Aorta (tissue), 5 donors: ENCODE results near the gene ERC2. TPM values are rescaled to one million over a fixed set of nuclear protein-coding genes. Genes with fewer than 3 reads are reported as not detected.

Experiments used
- ATAC-seq: fragments of 200-7000 bp; cut with Tn5 transposase; one replicate; pipeline ENCODE4 v1.9.1; 2022; ENCODE audit warnings: moderate library complexity; ENCODE audit not compliant: low FRiP score
- DNase-seq, 2 donors: peaks; one replicate each; pipeline ENCODE4 v3.0.0-alpha.2; 2020
- H3K27ac ChIP-seq, 2 donors: one replicate each; pipeline ENCODE4 v1.5.1; 2013; ENCODE audit warnings: low read length in 2 of 2, mild to moderate bottlenecking in 2 of 2, moderate library complexity in 2 of 2, control low read depth in 1 of 2, inconsistent platforms in 1 of 2, low read depth in 1 of 2
- H3K27me3 ChIP-seq, 2 donors: one replicate each; pipeline ENCODE4 v1.6.1; 2013; ENCODE audit warnings: control low read depth in 1 of 2, low read length in 1 of 2, mild to moderate bottlenecking in 1 of 2, moderate library complexity in 1 of 2; ENCODE audit not compliant: insufficient read depth in 2 of 2, control insufficient read depth in 1 of 2
- H3K36me3 ChIP-seq, 2 donors: one replicate each; pipeline ENCODE4 v1.6.1; 2013; ENCODE audit warnings: control low read depth in 1 of 2, low read length in 1 of 2, mild to moderate bottlenecking in 1 of 2; ENCODE audit not compliant: insufficient read depth in 2 of 2, control insufficient read depth in 1 of 2
- H3K4me1 ChIP-seq, 2 donors: one replicate each; pipeline ENCODE4 v1.6.1; 2013; ENCODE audit warnings: low read length in 2 of 2, control low read depth in 1 of 2, mild to moderate bottlenecking in 1 of 2, moderate library complexity in 1 of 2; ENCODE audit not compliant: insufficient read depth in 2 of 2, control insufficient read depth in 1 of 2
- H3K4me3 ChIP-seq, 2 donors: one replicate each; pipeline ENCODE4 v1.5.1; 2013; ENCODE audit warnings: low read length in 2 of 2, control low read depth in 1 of 2, mild to moderate bottlenecking in 1 of 2
- H3K9me3 ChIP-seq: one replicate; pipeline ENCODE4 v1.6.1; 2013; ENCODE audit warnings: mild to moderate bottlenecking, low read length; ENCODE audit not compliant: control insufficient read depth
- WGBS, 2 donors: extraction: QIAGEN DNeasy Blood & Tissue Kit; methylation state at CpG; one replicate each; pipeline ENCODE4 v1.1.7; 2013; 5-methylcytosine and 5-hydroxymethylcytosine counted together
- intact Hi-C, 2 donors: fragments of 100-400 bp; cut with DNase I; formaldehyde crosslinking; loops; one replicate each; pipeline versions ENCODE4 v1.14.2 to v1.15.0; 2022
- polyA plus RNA-seq, 2 donors: library from polyadenylated mRNA; stranded (reverse); fragments of 200-250 nt; gene quantifications; one replicate each; pipeline ENCODE4 v1.2.3, GENCODE V29; 2013
- total RNA-seq, 2 donors: library from RNA; stranded (reverse); fragmentation: NEBNext Ultra II Directional; extraction: Animal tissue kit (Norgen Biotek cat#: 25700); gene quantifications; one replicate each; pipeline ENCODE4 v1.2.1, GENCODE V29; 2021
- donor health status: healthy with polysubstance abuse.
- donor health status: Bipolar disorder and iron deficiency.
- donor health status: DM: no; HTN: no; CAD: no.
- donor health status: DM: no; HTN: no; CAD: no.
- donor health status: DM: yes; HTN: yes; CAD: no.

ERC2 gene
- total and polyA plus RNA-seq, 4 donors, result 0.27 to 0.55 TPM; not detected in 2

DNA sequence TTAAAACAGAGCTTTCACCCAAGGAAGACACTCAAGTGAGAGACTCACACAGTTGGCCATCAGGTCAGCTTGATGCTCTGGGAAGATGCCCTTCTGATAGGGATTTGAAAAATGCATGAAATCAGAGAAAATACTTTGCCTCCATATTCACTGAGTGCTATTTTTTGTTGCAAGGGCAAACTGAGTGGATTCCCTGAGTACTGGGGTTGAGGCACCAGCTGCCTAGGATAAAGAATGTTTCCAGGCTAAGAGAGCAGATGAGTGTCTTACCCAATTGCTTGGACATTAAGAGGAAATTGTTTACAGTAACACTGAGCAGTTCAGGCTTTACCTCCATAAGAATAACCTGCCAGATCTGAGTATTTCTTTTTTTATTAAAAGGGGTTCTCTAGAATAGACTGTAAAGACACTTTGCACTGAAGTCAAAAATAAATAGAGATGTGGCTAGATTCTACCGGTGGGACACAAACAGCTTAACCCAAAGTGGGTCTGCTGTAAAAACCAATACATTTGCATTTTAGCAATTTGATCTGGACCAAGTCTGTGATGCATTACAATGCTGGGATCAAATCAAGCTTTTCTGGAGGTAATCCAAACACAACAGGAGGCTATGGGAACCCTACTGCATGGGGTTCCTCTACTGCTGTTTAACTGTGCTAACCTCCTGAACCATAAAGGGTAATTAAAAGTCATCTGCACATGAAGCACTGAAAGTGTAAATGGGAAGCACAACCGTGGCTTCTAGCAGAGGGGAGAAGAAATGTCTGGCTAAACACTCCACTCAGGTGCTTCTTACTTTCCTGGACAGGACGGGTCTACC, 742.4 kb downstream of the ERC2 start:
- DNase-seq (no peak), ATAC-seq (no peak)
- H3K4me3 ChIP-seq, result no peak overlapping the region
- no peak overlapping the region for H3K27ac ChIP-seq
- H3K36me3 ChIP-seq, result no peaks in the 10 kb centered on the region
- H3K9me3 ChIP-seq, result peaks cover 1% of the 10 kb centered on the region
- H3K27me3 ChIP-seq, result no peaks in the 10 kb centered on the region
- intact Hi-C loops, result no loop called here
- WGBS, 2 donors, result 54 to 58% methylated on average over 3 of the region's 3 CpGs
- no peaks in the 10 kb centered on the region for H3K4me1 ChIP-seq

DNA sequence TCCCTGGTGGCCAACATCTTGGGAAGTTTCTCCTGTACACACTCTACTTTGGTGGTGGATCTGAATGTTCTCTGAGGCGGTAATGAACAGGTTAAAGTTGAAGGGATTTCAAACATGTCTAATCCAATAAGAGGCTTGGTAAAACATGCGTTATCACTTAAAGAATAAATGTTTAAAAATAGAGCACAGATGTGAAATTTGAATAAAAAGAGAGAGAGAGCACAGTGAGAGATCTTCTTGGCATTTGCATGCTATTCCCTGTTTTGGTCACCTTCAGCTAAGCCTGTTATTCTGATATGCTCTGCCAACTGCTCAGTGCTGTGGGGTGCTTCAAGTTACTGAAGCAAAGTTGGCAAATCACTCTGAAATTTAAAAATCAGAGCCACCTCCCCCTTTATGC, 743.4 kb downstream of the ERC2 start:
- ATAC-seq, result no peak
- H3K4me3 ChIP-seq, result no peak overlapping the region
- 40% methylated on average over 2 of the region's 2 CpGs for WGBS, 2 donors
- H3K27me3 ChIP-seq, result no peaks in the 10 kb centered on the region
- no peaks in the 10 kb centered on the region for H3K36me3 ChIP-seq
- no peaks in the 10 kb centered on the region for H3K4me1 ChIP-seq
- intact Hi-C loops, result no loop called here
- peaks cover 1% of the 10 kb centered on the region for H3K9me3 ChIP-seq
- no peak for DNase-seq
- H3K27ac ChIP-seq, result no peak overlapping the region

DNA sequence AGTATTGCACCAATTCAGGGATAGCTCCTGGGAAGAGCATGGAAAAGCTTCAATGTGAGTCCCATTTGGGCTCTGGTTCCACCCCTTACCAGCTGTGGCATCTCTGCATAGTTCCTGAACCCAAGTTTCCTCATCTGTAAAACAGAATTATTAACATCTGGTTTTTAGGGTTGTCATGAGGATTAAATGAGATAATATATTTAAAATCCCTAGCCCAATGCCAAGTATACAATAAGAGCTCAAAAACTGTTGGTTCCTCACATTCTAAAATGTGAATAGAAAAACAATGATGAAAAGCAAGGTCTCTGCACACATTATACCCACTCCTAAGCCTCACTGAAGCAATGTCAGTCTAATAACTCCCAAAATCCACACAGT, 743.9 kb downstream of the ERC2 start:
- Histone ChIP-seq H3K9me3 (peaks cover 1% of the 10 kb centered on the region), H3K27ac (no peak overlapping the region), H3K4me1 (no peaks in the 10 kb centered on the region), H3K4me3 (no peak overlapping the region), H3K27me3 (no peaks in the 10 kb centered on the region), H3K36me3 (no peaks in the 10 kb centered on the region)
- no peak for ATAC-seq
- no peak for DNase-seq
- intact Hi-C loops, result no loop called here

DNA sequence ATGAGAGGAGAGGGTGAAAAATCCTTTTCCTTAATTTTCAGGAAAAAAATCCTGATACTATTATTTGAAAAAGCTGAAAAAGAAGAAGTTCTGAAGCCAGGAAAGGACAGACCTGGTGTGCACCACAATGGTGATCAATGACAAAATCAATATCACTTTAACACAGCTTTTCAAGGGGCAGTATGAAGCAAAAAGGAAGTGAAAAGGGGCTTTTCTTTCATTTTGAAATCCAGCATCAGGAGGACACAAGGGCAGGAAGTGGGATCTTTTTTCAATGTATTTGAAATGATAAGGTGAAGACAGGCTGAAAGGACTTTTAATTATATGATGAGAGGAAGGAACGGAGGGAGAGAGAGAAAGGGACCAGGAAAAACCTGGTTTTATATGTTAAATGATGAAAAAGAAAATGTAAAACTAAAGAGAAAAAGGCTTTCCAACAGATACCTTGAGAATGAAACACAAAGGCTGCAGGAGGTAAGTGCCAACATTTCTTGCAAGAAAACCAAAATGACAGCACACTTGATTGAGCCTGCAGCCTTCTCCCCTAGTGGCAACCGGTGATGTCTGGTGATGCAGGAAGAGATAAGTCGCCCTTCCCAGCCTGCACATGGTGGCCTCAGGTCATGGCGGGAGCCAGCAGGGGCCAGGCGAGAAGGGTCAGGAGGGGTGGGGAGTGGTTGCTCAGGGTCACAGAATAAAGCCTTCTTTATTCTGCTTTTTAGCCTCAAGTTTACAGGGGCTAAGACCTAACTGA, 744.4 kb downstream of the ERC2 start:
- no peak for DNase-seq
- WGBS, 2 donors, result 65 to 66% methylated on average over 5 of the region's 5 CpGs
- intact Hi-C loops, result no loop called here

DNA sequence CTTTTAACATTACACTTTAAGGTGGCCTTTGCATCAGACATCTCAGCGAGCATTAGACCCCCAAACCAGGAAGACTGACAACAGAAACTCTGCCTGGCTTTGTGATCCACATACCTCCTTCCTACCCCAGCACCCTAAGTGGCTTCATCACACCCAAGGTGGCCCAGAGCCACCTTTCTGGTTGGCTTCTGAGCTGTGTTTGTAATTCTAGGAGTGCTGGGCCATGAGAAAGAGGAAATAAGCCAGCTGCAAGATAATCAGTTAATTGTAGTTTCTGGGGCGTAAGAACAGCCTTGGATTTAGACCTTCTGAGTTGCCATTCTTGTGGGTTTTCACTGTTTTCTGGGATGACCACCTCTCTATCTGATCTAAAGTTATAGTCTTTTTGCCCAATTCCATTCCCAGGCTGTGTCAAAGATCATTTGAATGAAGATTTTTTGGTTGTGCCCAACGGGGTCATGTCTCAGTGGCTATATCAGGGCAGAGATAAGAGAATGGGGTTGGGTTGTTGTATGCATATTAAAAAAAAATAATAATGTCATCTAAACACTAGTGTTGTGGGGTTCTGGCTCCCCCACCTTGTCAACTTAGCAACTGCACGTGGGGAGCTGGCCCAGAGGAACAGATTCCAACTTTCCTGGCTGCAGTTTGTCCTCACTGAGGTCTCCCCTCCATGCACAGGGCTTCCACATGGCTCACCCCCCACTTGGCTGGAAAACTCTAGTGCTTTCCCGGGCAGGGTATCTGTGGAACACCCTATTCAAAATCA, 746.4 kb downstream of the ERC2 start:
- DNase-seq, result no peak

More for the DNA sequence above, 744.4 kb downstream of the ERC2 start:
- ATAC-seq, result no peak
- Histone ChIP-seq H3K27ac (no peak overlapping the region), H3K4me1 (no peaks in the 10 kb centered on the region), H3K27me3 (no peaks in the 10 kb centered on the region), H3K36me3 (no peaks in the 10 kb centered on the region), H3K9me3 (peaks cover 1% of the 10 kb centered on the region), H3K4me3 (no peak overlapping the region)

DNA sequence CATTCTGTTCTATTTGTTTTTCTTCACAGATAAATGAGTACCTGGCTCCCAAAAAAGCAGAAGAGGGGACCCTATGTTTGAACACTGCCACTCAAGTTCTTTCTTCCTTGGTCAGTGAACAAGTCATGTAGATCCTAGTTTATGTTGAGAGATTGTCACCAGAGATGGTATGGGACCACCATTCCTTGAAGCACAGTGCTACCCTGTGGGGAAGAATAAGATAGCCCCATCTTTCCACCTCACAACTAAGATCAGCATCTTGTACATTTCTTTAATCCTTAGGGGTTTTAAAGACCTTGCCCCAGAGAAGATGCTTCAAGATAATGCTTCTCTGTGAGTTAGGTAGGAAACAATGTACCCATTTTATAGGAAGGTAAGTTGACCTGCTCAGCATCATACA, 747.7 kb downstream of the ERC2 start:
- ATAC-seq, result no peak

More for the DNA sequence above, 746.4 kb downstream of the ERC2 start:
- intact Hi-C loops, result no loop called here
- no peak for ATAC-seq
- Histone ChIP-seq H3K36me3 (no peaks in the 10 kb centered on the region), H3K27me3 (no peaks in the 10 kb centered on the region), H3K4me3 (no peak overlapping the region), H3K9me3 (peaks cover 1% of the 10 kb centered on the region), H3K4me1 (no peaks in the 10 kb centered on the region), H3K27ac (no peak overlapping the region)
- WGBS, 2 donors, result 38 to 41% methylated on average over 5 of the region's 5 CpGs

DNA sequence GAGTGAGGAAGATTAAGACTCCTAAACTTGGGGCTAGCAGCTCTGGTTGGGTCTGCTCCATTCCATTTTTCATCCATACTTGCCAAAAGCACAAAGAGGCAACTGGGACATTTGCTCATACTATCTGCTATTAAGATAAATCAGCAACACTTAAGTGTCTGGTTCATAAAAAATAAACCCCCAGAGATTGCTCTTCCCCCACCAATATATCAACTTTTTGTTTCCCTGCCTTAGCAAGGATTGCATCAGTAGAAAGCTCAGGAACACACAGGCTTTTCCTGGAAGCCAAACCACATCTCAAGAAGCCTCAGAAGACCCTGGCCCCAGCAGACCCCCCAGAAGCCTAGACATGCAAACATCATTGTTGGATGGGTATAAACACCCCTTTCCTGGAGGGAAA, 748.8 kb downstream of the ERC2 start:
- no peak overlapping the region for H3K4me3 ChIP-seq
- intact Hi-C loops, result no loop called here
- H3K27me3 ChIP-seq, result no peaks in the 10 kb centered on the region
- DNase-seq (no peak), ATAC-seq (peak; percentile 70)
- H3K9me3 ChIP-seq, result peaks cover 4% of the 10 kb centered on the region
- H3K27ac ChIP-seq, result no peak overlapping the region
- no peaks in the 10 kb centered on the region for H3K4me1 ChIP-seq
- no peaks in the 10 kb centered on the region for H3K36me3 ChIP-seq

More for the DNA sequence above, 747.7 kb downstream of the ERC2 start:
- no peak for DNase-seq
- no peaks in the 10 kb centered on the region for H3K27me3 ChIP-seq
- no peak overlapping the region for H3K27ac ChIP-seq
- H3K36me3 ChIP-seq, result no peaks in the 10 kb centered on the region
- H3K4me1 ChIP-seq, result no peaks in the 10 kb centered on the region
- intact Hi-C loops, result no loop called here
- H3K9me3 ChIP-seq, result peaks cover 4% of the 10 kb centered on the region
- H3K4me3 ChIP-seq, result no peak overlapping the region

DNA sequence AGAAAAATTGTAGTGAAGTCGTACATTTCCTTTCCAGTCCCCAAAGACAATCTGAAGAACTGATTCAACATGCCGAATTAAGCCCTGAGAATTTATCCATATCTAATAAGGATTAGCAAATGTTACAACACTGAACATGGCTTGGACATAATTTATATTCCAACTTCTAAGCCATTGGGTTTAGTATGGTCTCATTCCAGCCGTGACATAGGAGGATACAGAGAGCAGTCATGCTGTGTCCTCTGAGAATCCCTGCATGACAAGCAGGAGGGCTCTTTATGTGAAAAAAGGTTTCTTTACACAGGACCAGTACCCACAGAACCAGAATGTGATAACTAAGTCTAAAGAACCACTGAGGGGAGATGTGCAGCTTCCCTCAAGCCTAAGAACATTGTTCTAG, 749.3 kb downstream of the ERC2 start:
- Histone ChIP-seq H3K27ac (no peak overlapping the region), H3K9me3 (peaks cover 2% of the 10 kb centered on the region), H3K4me3 (no peak overlapping the region), H3K36me3 (no peaks in the 10 kb centered on the region), H3K27me3 (no peaks in the 10 kb centered on the region), H3K4me1 (no peaks in the 10 kb centered on the region)
- no peak for DNase-seq
- intact Hi-C loops, result no loop called here
- peak; percentile 36 for ATAC-seq
- WGBS, 2 donors, result 29 to 32% methylated on average over 3 of the region's 3 CpGs
